ENCODE measurements around the gene ATP8B2. TPM values are rescaled to one million over a fixed set of nuclear protein-coding genes. Genes with fewer than 3 reads are reported as not detected.
A peak's percentile ranks its signal among the peaks of the same experiment; 100 is the strongest.

Gene ATP8B2
- total RNA-seq, 1 donor from 2014 or later, result 39.5 TPM

DNA sequence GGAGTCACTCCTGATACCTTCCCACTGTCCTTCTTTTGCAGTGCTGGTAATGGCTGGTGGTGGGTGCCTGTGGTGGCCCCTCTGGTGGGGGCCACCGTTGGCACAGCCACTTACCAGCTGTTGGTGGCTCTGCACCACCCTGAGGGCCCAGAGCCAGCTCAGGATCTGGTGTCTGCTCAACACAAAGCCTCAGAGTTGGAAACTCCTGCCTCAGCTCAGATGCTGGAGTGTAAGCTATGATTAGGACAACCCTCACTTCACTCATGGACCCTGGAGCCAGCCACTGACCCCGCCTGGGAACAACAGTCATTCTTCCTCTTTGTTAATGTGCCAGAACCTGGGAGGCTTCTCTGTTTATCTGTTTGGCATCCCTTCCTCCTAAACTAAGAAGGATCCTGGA lies 1.1 kb upstream of the ATP8B2 start:
- Mint-ChIP-seq H3K27me3 (peaks cover 35% of the 10 kb centered on the region), H3K4me1 (ENCODE audit: unreplicated experiment) (peaks cover 32% of the 10 kb centered on the region), H3K4me3 (peak overlapping the region; percentile 95), H3K36me3 (no peaks in the 10 kb centered on the region), H3K27ac (no peak overlapping the region), H3K9me3 (no peaks in the 10 kb centered on the region)
- TF ChIP-seq, protein P1, sequence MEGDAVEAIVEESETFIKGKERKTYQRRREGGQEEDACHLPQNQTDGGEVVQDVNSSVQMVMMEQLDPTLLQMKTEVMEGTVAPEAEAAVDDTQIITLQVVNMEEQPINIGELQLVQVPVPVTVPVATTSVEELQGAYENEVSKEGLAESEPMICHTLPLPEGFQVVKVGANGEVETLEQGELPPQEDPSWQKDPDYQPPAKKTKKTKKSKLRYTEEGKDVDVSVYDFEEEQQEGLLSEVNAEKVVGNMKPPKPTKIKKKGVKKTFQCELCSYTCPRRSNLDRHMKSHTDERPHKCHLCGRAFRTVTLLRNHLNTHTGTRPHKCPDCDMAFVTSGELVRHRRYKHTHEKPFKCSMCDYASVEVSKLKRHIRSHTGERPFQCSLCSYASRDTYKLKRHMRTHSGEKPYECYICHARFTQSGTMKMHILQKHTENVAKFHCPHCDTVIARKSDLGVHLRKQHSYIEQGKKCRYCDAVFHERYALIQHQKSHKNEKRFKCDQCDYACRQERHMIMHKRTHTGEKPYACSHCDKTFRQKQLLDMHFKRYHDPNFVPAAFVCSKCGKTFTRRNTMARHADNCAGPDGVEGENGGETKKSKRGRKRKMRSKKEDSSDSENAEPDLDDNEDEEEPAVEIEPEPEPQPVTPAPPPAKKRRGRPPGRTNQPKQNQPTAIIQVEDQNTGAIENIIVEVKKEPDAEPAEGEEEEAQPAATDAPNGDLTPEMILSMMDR (conservative IDR thresholded peaks at IDR 0.05), result no peak
- no peak for DNase-seq (ENCODE audit: extremely low spot score, unreplicated experiment)

DNA sequence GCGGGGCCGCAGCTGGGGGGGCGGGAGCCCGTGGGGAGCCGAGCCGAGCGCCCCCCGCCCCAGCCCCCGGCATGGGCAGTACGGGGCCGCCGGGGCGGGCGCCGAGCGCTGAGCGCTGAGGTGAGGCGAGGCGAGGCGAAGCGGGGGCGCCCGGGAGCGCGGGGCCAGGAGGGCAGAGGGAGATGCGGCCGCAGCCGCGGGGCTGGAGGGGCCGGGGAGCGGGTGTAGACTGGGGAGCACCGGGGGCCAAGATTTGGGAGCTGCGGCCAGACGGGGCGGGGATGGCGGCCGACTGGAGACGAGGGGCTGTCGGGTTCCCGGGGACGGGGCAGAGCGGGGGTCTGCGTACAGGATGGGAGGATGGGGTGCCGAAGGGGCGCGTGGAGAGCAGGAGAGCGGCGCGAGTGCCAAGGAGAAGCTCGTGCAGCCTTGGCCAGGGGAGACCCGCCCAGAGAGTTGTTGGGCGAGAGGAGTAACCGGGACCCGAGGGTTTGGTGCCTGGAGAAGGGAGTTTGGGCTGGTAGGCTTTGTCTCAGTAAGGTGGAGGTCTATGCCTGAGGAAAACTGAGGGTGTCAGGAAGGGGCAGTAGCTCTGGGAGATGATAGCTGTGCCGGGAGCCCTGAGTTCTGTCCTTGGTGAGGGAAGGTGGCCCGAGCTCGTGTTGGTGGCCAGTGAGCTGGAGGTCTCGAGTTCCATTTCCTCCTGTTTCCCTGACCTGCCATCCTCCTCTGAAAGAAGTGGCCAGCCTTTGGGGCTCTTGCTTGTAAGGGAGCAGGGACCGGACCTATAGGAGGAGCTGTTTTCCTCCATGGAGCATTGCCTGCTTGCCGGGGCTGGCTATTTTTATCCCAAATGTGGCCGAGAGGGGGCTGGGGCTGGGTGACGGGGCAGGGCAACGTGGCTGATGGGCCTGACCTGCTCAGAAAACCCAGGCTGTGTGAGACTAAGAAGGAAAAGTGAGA lies 539 bp downstream of the ATP8B2 start:
- Mint-ChIP-seq H3K27me3 (peaks cover 32% of the 10 kb centered on the region), H3K9me3 (no peaks in the 10 kb centered on the region), H3K4me3 (peak overlapping the region; percentile 92)

DNA sequence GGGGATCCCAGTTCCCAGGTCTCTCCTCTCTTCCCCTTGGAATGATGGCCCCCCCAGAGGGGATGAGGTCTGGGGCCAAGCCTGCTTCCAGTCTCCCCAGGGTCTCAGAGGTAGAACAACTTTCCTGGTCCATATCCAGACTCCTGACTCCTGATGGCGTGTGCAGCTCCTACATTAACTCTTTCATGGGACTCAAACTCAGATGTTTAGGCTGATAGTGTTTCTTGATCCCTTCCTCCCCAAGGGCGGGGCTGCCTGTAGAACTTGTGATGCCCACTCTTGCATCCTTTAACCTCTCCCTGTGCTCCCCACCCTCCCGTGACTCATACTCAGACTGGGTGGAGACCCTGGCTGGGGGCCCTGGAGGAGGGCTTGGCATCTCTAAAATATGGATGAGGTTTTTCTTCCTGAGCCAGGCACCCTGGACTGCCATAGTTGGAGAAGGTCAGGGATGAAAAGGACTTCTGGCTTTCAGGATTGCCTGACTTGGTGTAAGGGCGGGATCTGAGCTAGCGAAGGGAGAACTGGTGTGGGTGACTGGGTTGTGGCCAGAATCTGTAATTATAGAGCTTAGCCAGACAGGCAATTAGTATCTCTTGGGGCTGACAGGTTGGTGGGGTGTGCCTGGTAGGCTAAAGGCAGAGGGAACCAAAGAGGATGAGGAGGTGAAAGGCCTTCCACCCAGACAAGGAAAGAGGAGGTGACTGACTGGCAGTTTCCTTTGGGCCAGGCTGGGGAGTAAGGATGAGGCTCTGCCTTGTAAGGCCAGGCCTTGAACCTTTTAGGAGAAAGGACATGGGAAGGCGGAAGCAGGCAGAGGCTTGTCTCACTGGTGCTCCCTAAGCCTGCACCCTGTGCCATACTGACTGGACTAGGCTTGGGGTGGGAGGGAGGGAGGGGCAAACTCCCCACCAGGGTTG lies 1.5 kb downstream of the ATP8B2 start:
- Mint-ChIP-seq H3K4me3 (peak overlapping the region; percentile 92), H3K4me1 (ENCODE audit: unreplicated experiment) (peaks cover 34% of the 10 kb centered on the region), H3K36me3 (peaks cover 4% of the 10 kb centered on the region), H3K27me3 (peaks cover 24% of the 10 kb centered on the region), H3K9me3 (no peaks in the 10 kb centered on the region), H3K27ac (peak overlapping the region; percentile 77)
- TF ChIP-seq, protein P1 (conservative IDR thresholded peaks at IDR 0.05), result peak; percentile 48
- no peak for DNase-seq (ENCODE audit: extremely low spot score, unreplicated experiment)

More for the DNA sequence above, 539 bp downstream of the ATP8B2 start:
- TF ChIP-seq, protein P1 (conservative IDR thresholded peaks at IDR 0.05), result peak; percentile 72
- H3K27ac Mint-ChIP-seq, result peak overlapping the region; percentile 77
- H3K36me3 Mint-ChIP-seq, result peaks cover 3% of the 10 kb centered on the region
- DNase-seq (ENCODE audit: extremely low spot score, unreplicated experiment), result peak; percentile 80
- peaks cover 40% of the 10 kb centered on the region for H3K4me1 Mint-ChIP-seq (ENCODE audit: unreplicated experiment)

DNA sequence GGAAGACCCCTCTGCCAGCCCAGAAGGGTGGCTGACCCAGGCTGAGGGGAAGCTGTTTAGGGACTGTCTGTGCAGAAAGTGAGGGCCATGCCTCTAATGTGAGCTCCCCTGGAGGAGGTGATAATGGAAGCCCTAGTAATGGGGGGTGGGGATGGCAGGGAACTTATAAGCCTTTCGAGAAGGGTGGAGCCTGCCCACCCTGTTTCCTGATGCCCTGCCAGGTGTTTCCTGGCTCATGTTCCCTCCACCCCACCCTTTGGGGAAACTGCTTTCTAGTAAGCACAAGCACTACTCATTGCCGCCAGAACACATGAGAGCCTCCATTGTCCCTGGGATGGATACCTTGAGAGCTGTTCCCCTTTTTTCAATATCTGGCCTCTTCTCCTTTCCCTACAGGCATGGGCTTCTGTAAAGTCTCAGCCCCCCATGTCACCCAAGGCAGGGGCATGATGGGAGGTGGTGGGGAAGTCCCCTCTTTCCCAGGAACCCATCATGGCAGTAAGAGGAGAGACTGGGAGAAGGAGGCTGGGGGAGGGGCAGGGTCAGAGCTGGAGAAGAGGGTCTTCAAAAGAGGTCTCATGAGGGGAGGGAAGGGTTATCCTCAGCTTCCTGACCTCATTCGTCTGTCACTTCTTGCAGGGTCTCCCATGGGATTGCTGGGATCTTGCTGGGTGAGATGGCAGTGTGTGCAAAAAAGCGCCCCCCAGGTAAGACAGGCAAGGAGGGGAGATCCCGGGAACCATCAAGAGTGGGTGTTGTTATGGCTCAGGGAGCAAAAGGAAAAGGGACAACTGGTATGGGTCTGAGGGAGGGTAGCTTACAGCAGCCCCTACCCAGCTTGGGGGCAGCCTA lies 2.4 kb downstream of the ATP8B2 start:
- Mint-ChIP-seq H3K27ac (no peak overlapping the region), H3K9me3 (no peaks in the 10 kb centered on the region), H3K4me1 (ENCODE audit: unreplicated experiment) (peaks cover 34% of the 10 kb centered on the region), H3K4me3 (peak overlapping the region; percentile 76), H3K36me3 (peaks cover 4% of the 10 kb centered on the region), H3K27me3 (peaks cover 18% of the 10 kb centered on the region)
- TF ChIP-seq, protein P1 (conservative IDR thresholded peaks at IDR 0.05), result no peak
- DNase-seq (ENCODE audit: extremely low spot score, unreplicated experiment), result no peak
